Activated naive CD4-positive, alpha-beta T cell treated with anti-CD3 and anti-CD28 coated beads, Interleukin-2, amount 50 U/mL, for 72 hours (primary cell): ENCODE measurements around the gene NR5A1. TPM values are rescaled to one million over a fixed set of nuclear protein-coding genes. Genes with fewer than 3 reads are reported as not detected.

Experiments used
- ATAC-seq, 2 donors: fragments of 150-1000 bp; cut with Tn5 transposase; 2 replicates each; pipeline ENCODE4 v1.10.0; 2021; ENCODE audit warnings: mild to moderate bottlenecking in 2 of 2, moderate library complexity in 2 of 2
- DNase-seq, 2 donors: peaks; one replicate each; pipeline ENCODE4 v3.0.0; 2021 to 2022; ENCODE audit warnings: low spot score in 2 of 2
- H3K27ac Mint-ChIP-seq, 2 donors: one replicate each; pipeline ENCODE4 v1.8.0; 2022; ENCODE audit warnings: mild to moderate bottlenecking in 2 of 2, mixed read lengths in 2 of 2
- H3K36me3 Mint-ChIP-seq, 2 donors: one replicate each; pipeline ENCODE4 v1.8.0; 2022; ENCODE audit warnings: mixed read lengths in 2 of 2
- H3K9me3 Mint-ChIP-seq, 2 donors: one replicate each; pipeline ENCODE4 v1.8.0; 2022; ENCODE audit warnings: mixed read lengths in 2 of 2
- total RNA-seq, 2 donors: library from RNA; stranded (reverse); gene quantifications; one replicate each; pipeline ENCODE4 v1.2.3, GENCODE V29; 2022

NR5A1 gene
- total RNA-seq, 2 donors from 2014 or later: not detected

DNA sequence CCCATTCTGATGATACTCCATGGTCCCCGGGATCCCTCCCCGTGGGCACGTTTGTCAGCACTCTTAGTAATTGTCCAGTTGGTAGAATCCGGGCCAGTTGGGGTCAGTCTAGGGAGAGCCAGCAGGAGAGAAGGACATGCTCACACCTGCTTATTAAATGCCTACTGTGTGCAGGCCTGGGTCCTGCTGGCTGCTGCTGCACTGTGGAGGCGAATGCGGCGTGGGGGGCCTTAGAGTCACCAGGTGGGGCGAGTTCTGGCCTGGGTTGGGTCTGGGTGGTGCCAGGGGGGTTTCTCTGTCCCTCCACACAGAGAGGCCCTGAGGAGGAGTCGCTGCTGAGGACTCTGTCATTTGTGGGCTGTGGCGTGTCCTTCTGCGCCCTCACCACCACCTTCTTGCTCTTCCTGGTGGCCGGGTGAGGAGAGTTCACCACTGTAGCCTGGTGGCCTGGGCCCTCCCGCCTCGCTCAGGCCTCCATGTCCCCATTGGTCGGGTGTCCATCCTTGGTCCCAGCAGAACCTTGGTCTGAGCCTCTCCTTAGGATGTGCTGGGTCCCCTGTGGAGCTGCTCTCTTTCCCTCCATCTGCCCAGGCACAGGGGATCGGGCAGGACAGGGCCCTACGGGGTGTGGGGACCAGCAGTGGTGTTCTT is 39.7 kb downstream of the NR5A1 start:
- no peak for ATAC-seq
- DNase-seq: no peak
- no peak overlapping the region for H3K27ac Mint-ChIP-seq
- H3K36me3 Mint-ChIP-seq: no peaks in the 10 kb centered on the region
- no peaks in the 10 kb centered on the region for H3K9me3 Mint-ChIP-seq

DNA sequence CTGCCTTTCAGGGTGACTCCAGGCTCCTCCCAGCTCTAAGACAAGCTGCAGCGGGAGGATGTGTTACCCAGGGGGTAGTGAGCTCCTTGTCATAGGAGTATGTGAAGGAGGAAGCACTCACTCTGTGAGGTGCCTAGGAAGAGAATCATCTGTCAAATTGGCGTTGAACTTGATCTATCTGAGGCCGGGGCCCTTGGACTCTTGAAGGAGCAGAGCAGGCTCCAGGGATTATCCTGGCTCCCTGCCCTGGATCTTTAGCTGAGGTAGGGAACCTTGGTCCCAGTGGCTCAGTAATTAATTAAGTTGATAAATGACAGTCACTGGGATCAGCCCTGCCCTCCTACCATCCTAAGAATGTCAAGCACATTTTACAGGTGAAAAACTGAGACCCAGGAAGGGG is 41.5 kb downstream of the NR5A1 start:
- Mint-ChIP-seq H3K36me3 (no peaks in the 10 kb centered on the region), H3K9me3 (no peaks in the 10 kb centered on the region), H3K27ac (no peak overlapping the region)
- no peak for DNase-seq
- ATAC-seq: no peak

DNA sequence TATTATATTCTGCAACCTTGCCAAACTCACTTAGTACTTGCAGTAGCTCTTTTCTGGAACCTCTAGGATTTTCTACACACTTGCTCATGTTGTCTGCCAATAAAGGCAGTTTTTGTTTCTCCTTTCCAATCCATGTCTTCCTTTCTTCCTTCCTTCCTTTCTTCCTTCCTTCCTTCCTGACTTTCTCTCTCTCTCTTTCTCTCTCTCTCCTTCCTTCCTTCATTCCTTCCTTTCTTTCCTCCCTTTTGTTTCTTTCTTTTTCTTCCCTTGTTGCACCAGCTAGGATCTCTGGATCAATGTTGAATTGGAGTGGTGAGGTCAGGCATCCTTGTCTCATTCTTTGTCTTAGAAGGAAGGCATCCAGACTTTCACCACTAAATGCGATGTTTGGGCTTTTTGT is 44.5 kb downstream of the NR5A1 start:
- Mint-ChIP-seq H3K36me3 (no peaks in the 10 kb centered on the region), H3K27ac (no peak overlapping the region), H3K9me3 (no peaks in the 10 kb centered on the region)
- DNase-seq (no peak), ATAC-seq (no peak)

DNA sequence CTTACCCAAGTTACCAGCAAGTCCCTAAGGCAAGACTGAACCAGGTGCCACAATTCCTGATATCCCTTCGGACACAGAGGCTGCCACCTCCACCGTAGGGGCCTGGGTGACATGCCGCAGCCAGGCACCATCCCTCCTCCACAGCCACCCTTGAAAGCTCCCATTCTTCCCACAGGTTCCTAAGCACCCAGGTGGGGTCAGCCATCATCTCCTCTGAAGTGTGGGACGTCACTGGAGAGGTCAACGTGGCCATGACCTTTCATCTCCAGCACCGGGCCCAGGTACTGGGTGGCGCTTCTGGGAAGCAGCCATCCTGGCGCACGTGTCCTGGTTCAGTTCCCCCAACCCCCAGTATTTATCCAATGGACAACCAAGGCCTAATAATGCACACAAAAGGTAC is 48.8 kb downstream of the NR5A1 start:
- DNase-seq (no peak), ATAC-seq (no peak)
- Mint-ChIP-seq H3K27ac (no peak overlapping the region), H3K36me3 (no peaks in the 10 kb centered on the region), H3K9me3 (no peaks in the 10 kb centered on the region)

- no peaks in the 10 kb centered on the region for H3K9me3 Mint-ChIP-seq
Observed at GRCh38 chr9:124457887-124458431, 49.2 kb downstream of the NR5A1 start.

GRCh38 chr9:124457079-124457886 is 49.9 kb downstream of the NR5A1 start:
- DNase-seq (no peak), ATAC-seq (no peak)
- no peaks in the 10 kb centered on the region for H3K36me3 Mint-ChIP-seq
- no peak overlapping the region for H3K27ac Mint-ChIP-seq
- no peaks in the 10 kb centered on the region for H3K9me3 Mint-ChIP-seq

More at GRCh38 chr9:124457887-124458431, 49.2 kb downstream of the NR5A1 start:
- no peak for DNase-seq
- no peak for ATAC-seq
- Mint-ChIP-seq H3K27ac (no peak overlapping the region), H3K36me3 (no peaks in the 10 kb centered on the region)

DNA sequence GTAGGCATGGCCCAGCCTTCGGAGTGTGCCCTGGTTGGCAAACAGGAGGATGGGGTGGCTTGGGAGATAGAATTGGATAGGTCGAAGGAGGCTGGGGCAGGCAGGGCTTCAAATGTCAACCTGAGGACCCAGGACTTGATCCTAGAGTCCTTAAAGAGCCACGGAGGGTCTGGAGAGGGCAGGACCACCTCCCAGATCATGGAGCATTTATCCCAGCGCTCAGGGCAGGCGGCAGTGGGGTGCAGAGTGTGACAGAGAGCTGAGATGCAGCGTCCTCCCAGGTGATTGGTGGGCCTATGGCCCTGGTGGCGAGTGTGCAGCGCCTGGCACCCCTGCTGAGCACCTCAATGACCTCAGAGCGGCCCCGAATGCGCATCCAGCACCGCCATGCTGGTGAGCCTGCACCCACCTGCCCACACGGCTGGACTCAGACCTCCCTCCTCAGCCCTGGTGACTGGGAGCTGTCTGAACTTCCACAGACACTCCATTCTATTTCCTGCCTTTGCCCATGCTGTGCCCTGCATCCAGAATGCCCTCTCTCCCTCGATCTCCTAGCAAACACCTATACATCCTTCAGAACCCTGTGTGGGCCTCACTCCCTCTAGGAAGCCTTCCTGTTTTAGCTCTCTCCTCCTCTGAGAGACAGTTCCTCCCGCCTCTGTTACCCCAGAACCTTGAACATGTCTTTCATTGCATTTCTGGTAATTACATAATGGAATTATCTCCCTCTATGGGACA is 50.7 kb downstream of the NR5A1 start:
- no peaks in the 10 kb centered on the region for H3K36me3 Mint-ChIP-seq
- no peak for ATAC-seq
- DNase-seq: no peak
- H3K27ac Mint-ChIP-seq: no peak overlapping the region
- H3K9me3 Mint-ChIP-seq: no peaks in the 10 kb centered on the region

- no peaks in the 10 kb centered on the region for H3K9me3 Mint-ChIP-seq
- ATAC-seq (no peak), DNase-seq (no peak)
- H3K36me3 Mint-ChIP-seq: no peaks in the 10 kb centered on the region
- H3K27ac Mint-ChIP-seq: peak overlapping the region in 1 of 2 donors; percentile 7
Observed at GRCh38 chr9:124455820-124456219, 51.4 kb downstream of the NR5A1 start.

- DNase-seq (no peak), ATAC-seq (no peak)
- no peaks in the 10 kb centered on the region for H3K36me3 Mint-ChIP-seq
- peak overlapping the region in 1 of 2 donors; percentile 50 for H3K27ac Mint-ChIP-seq
- no peaks in the 10 kb centered on the region for H3K9me3 Mint-ChIP-seq
Observed at GRCh38 chr9:124454791-124455443, 52.3 kb downstream of the NR5A1 start.

DNA sequence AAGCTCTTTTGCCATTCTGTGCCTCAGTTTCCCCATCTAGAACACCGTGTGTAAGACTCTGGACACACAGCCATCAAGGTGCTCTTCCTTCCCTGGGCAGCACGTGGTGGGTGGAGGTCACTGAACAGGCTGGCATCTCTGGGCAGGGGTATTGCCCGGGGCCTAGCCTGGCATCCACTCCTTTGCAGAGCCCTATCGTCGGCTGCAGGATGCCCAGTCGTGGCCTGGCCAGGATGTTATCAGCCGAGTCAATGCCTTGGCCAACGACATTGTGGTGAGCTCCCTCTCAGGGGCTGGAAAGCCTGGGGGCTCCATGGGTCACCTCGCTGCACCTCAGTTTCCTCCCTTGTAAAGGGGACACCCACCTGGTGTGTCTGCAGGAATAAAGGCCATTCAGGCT is 52.9 kb downstream of the NR5A1 start:
- Mint-ChIP-seq H3K27ac (no peak overlapping the region), H3K9me3 (no peaks in the 10 kb centered on the region), H3K36me3 (no peaks in the 10 kb centered on the region)
- DNase-seq (no peak), ATAC-seq (no peak)

DNA sequence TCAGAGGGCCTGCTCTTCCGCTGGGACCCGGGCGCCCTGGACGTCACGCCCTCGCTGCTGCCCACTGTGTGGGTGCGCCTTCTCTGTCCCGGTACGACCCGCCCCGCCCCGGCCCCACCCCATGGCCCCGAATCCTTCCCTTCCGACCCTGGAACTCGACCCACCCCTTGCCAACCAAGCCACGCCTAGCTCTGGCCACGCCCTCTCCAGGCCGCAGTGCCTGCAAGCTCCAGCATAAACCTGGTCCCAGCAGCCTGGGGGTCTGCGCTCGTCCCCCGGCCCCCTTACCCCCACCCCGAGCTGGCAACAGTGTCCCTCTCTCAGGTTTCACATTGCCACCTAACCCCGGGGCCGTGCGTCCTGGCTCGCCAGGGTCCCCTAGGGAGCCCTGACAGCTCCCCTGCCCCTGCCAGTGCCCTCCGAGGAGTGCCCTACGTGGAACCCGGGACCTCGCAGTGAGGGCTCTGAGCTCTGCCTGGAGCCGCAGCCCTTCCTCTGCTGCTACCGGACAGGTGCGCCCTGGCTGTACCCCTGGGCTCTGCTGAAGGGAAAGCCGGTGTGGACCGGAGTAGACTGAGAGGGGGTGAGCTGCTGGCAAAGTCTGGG is 53.5 kb downstream of the NR5A1 start:
- Mint-ChIP-seq H3K27ac (no peak overlapping the region), H3K36me3 (no peaks in the 10 kb centered on the region), H3K9me3 (no peaks in the 10 kb centered on the region)
- no peak for DNase-seq
- ATAC-seq: peak in 1 of 2 donors; percentile 31

GRCh38 chr9:124452841-124453585 is 54.2 kb downstream of the NR5A1 start:
- Mint-ChIP-seq H3K36me3 (no peaks in the 10 kb centered on the region), H3K9me3 (no peaks in the 10 kb centered on the region), H3K27ac (no peak overlapping the region)
- no peak for ATAC-seq
- no peak for DNase-seq

DNA sequence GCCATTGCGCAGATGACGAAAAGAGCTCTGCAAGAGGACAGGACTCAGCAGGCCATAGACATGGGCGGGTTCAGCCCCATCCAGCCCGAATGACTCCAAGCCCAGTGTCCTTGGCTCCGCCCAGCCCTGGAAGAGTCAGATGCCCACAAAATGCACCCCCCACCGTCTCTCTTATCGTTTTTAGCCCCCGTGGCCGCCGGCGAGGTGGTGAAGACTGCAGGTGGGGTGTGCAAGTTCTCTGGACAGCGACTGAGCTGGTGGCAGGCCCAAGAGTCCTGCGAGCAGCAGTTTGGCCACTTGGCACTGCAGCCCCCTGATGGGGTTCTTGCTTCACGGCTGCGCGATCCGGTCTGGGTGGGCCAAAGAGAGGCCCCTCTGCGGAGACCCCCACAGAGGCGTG is 54.9 kb downstream of the NR5A1 start:
- H3K27ac Mint-ChIP-seq: no peak overlapping the region
- ATAC-seq (no peak), DNase-seq (peak in 1 of 2 donors; percentile 44)
- H3K9me3 Mint-ChIP-seq: no peaks in the 10 kb centered on the region
- H3K36me3 Mint-ChIP-seq: no peaks in the 10 kb centered on the region

- H3K27ac Mint-ChIP-seq: no peak overlapping the region
- no peak for ATAC-seq
- H3K36me3 Mint-ChIP-seq: no peaks in the 10 kb centered on the region
- DNase-seq: peak in 1 of 2 donors; percentile 51
- H3K9me3 Mint-ChIP-seq: no peaks in the 10 kb centered on the region
Observed at GRCh38 chr9:124450931-124451661, 56.1 kb downstream of the NR5A1 start.

- Mint-ChIP-seq H3K9me3 (no peaks in the 10 kb centered on the region), H3K27ac (no peak within 1 kb of the TSS), H3K36me3 (no peaks in the 10 kb centered on the region)
- peak in 1 of 2 donors; percentile 49 for DNase-seq
- ATAC-seq: peak in 1 of 2 donors; percentile 28
Observed at GRCh38 chr9:124450241-124450924, 56.8 kb downstream of the NR5A1 start, which contains the start of gene ADGRD2. Gene ADGRD2 (plus strand): TSS chr9:124450451. CDS start chr9:124451667, 1,216 bp downstream.
